SHP77 (cell line): ENCODE measurements around the gene OTUD7B.

Source experiments
- DNase-seq, 2 experiments: peaks; one replicate each; lab custom pipeline; 2025; lab: John Stamatoyannopoulos, UW

OTUD7B gene

GRCh38 chr1:149916898-149917252 is 93.7 kb downstream of the OTUD7B start:
- DNase-seq = no peak

- DNase-seq = no peak
These were observed 94.2 kb downstream of the OTUD7B start for GRCh38 chr1:149916193-149916897.

- no peak for DNase-seq
These were observed 94.9 kb downstream of the OTUD7B start for GRCh38 chr1:149915429-149916192.

- no peak for DNase-seq
These were observed 96.0 kb downstream of the OTUD7B start for GRCh38 chr1:149914545-149914944.

- no peak for DNase-seq
These were observed 103.9 kb downstream of the OTUD7B start for GRCh38 chr1:149906570-149907075.

- DNase-seq = no peak
These were observed 106.6 kb downstream of the OTUD7B start for GRCh38 chr1:149903836-149904491.

- peak; percentile 99 to 100 for DNase-seq
These were observed 110.9 kb downstream of the OTUD7B start, which contains the start of gene BOLA1 for GRCh38 chr1:149899460-149900284. BOLA1 (plus strand) TSS chr1:149899568; CDS start chr1:149900060, 492 bp downstream.

- DNase-seq = no peak
These were observed 114.0 kb downstream of the OTUD7B start for GRCh38 chr1:149896575-149896974.

- no peak for DNase-seq
These were observed 121.6 kb downstream of the OTUD7B start for GRCh38 chr1:149888999-149889289.

- peak; percentile 96 to 98 for DNase-seq
These were observed 122.1 kb downstream of the OTUD7B start for GRCh38 chr1:149888247-149888998.
